CD4-positive, alpha-beta memory T cell (primary cell): ENCODE results near the gene TMEM135. TPM values are rescaled to one million over a fixed set of nuclear protein-coding genes. Genes with fewer than 3 reads are reported as not detected.

Source experiments
- CTCF ChIA-PET: fragments of 350-600 bp; sonication (Branson Sonifier 250); formaldehyde crosslinking; loops from one replicate; lab custom pipeline; 2021; ENCODE audit warnings: inconsistent platforms; ENCODE audit not compliant: partially characterized antibody; lab: Charles Lee
- POLR2A ChIA-PET: fragments of 350-600 bp; sonication (Branson Sonifier 250); formaldehyde crosslinking; loops from one replicate; lab custom pipeline; 2021; ENCODE audit not compliant: partially characterized antibody; lab: Charles Lee
- DNase-seq, 5 donors: peaks; one replicate each; pipeline versions ENCODE4 v3.0.0 to v3.0.0-alpha.2; 2020 to 2022; ENCODE audit warnings: mixed read lengths in 1 of 5
- H3K27ac ChIP-seq: one replicate; pipeline ENCODE4 v1.7.0; 2013; ENCODE audit warnings: low read depth, low read length
- H3K27me3 ChIP-seq: 2 replicates; pipeline ENCODE4 v1.7.0; 2013; ENCODE audit warnings: mild to moderate bottlenecking, low read length, moderate library complexity; ENCODE audit not compliant: insufficient read depth
- H3K36me3 ChIP-seq: 2 replicates; pipeline ENCODE4 v1.7.0; 2013; ENCODE audit warnings: mild to moderate bottlenecking, low read length, moderate library complexity; ENCODE audit not compliant: insufficient read depth
- H3K4me1 ChIP-seq: 2 replicates; pipeline ENCODE4 v1.7.0; 2013; ENCODE audit warnings: mild to moderate bottlenecking, low read length, moderate library complexity; ENCODE audit not compliant: insufficient read depth
- H3K4me3 ChIP-seq, 2 donors: one replicate each; pipeline ENCODE4 v1.7.0; 2013; ENCODE audit warnings: low read length in 2 of 2, mild to moderate bottlenecking in 1 of 2
- H3K9me3 ChIP-seq, 2 donors: one replicate each; pipeline ENCODE4 v1.7.0; 2013; ENCODE audit warnings: low read length in 2 of 2, control low read depth in 1 of 2; ENCODE audit not compliant: control insufficient read depth in 1 of 2
- H3K27ac Mint-ChIP-seq, 7 donors: one replicate each; pipeline ENCODE4 v1.8.0; 2020 to 2021; ENCODE audit warnings: mixed read lengths in 7 of 7, mild to moderate bottlenecking in 6 of 7, inconsistent platforms in 3 of 7, moderate library complexity in 3 of 7
- H3K27me3 Mint-ChIP-seq, 2 donors: one replicate each; pipeline ENCODE4 v1.8.0; 2020 to 2021; ENCODE audit warnings: mixed read lengths in 2 of 2
- H3K36me3 Mint-ChIP-seq, 2 donors: one replicate each; pipeline ENCODE4 v1.8.0; 2020 to 2021; ENCODE audit warnings: mixed read lengths in 2 of 2, inconsistent platforms in 1 of 2, mild to moderate bottlenecking in 1 of 2
- H3K4me1 Mint-ChIP-seq, 4 donors: one replicate each; pipeline ENCODE4 v1.8.0; 2020 to 2021; ENCODE audit warnings: mixed read lengths in 4 of 4, mild to moderate bottlenecking in 1 of 4
- H3K4me3 Mint-ChIP-seq, 8 donors: one replicate each; pipeline ENCODE4 v1.8.0; 2020 to 2021; ENCODE audit warnings: mixed read lengths in 8 of 8, mild to moderate bottlenecking in 7 of 8, moderate library complexity in 6 of 8, inconsistent platforms in 3 of 8
- H3K9me3 Mint-ChIP-seq, 8 donors: one replicate each; pipeline ENCODE4 v1.8.0; 2020 to 2021; ENCODE audit warnings: mixed read lengths in 8 of 8, mild to moderate bottlenecking in 5 of 8, inconsistent platforms in 3 of 8, moderate library complexity in 1 of 8
- intact Hi-C: fragments of 100-400 bp; cut with micrococcal nuclease; formaldehyde crosslinking; loops from one replicate; pipeline ENCODE4 v1.15.1; 2023
- polyA plus RNA-seq, 2 donors: library from polyadenylated mRNA; unstranded; fragments of 300-500 nt; fragmentation: Illumina TruSeq; gene quantifications; one replicate each; pipeline ENCODE4 v1.2.3, GENCODE V29; 2021
- total RNA-seq, 2 experiments: library from RNA; stranded (reverse); gene quantifications; one replicate each; pipeline ENCODE4 v1.2.3, GENCODE V29; 2021

Gene TMEM135
- total and polyA plus RNA-seq, 4 experiments from 2014 or later: 6.6 to 12.4 (median 10.2) TPM

DNA sequence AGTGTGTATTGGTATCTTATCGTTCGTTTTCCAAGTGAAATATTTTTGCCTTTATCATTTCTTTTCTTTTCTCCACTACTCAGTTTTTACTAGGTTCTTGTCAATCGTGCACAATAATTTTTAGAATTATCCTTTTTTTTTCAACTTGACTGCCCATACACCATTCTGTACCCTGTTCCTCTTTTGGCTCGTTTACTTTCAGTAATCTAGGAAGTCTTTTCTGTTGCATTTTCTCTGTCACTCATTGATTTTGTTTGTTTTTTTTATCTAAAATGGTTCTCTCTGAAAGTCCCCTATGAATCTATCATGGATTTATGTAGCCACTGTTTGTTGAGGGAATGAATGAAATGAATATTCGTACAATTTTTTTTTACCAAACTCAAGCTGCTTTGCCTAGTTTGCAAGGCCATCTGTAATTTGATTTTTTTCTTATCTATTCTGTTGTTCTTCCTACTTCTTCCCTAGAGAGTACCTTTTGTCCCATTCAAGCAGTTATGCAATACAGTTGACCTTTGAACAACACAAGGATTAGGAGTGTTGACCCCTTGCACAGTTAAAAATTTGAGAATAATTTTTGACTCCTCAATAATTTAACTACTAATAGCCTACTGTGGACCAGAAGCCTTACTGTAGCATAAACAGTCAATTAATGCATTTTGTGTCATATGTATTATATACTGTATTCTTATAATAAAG is 166.3 kb downstream of the TMEM135 start:
- Histone ChIP-seq H3K27me3 (no peaks in the 10 kb centered on the region), H3K36me3 (no peaks in the 10 kb centered on the region), H3K4me1 (no peaks in the 10 kb centered on the region), H3K9me3 (no peaks in the 10 kb centered on the region), H3K27ac (no peak overlapping the region), H3K4me3 (no peak overlapping the region)
- ChIA-PET POLR2A (no interaction called here), CTCF (no interaction called here)
- Mint-ChIP-seq H3K36me3 (peaks cover 2 to 37% of the 10 kb centered on the region in 2 donors), H3K4me1 (peaks cover 0 to 8% (median 2%) of the 10 kb centered on the region in 4 donors), H3K9me3 (peaks cover 0 to 12% (median 2%) of the 10 kb centered on the region in 8 donors), H3K27me3 (no peaks in the 10 kb centered on the region), H3K27ac (no peak overlapping the region), H3K4me3 (peak overlapping the region in 1 of 8 donors; percentile 61)
- no peak for DNase-seq
- intact Hi-C loops: no loop called here

DNA sequence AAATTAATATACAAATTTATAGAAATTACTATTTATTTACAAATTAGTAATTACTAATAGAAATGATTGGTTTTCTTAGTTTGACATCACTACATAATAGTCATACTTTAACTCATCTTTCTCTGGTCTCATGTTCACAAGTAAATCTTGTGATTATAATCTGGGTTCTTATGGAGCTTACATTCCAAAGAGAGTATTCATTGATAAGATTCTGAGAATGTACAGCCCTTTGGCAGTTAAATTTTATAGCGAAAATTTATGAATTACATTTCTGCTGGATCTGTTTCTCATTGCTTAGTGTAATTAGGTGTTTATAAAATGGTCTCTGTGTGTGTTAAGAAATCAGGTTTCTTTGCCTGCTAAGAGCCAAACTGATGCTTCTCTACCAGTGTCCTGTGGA is 175.2 kb downstream of the TMEM135 start:
- Histone ChIP-seq H3K4me3 (no peak overlapping the region), H3K4me1 (no peaks in the 10 kb centered on the region), H3K27ac (no peak overlapping the region), H3K27me3 (no peaks in the 10 kb centered on the region), H3K36me3 (no peaks in the 10 kb centered on the region), H3K9me3 (no peaks in the 10 kb centered on the region)
- H3K4me3 Mint-ChIP-seq: no peak overlapping the region
- peaks cover 0 to 9% (median 2%) of the 10 kb centered on the region in 8 donors for H3K9me3 Mint-ChIP-seq
- POLR2A ChIA-PET: no interaction called here
- CTCF ChIA-PET: no interaction called here
- DNase-seq: no peak
- peaks cover 8 to 17% (median 13%) of the 10 kb centered on the region in 4 donors for H3K4me1 Mint-ChIP-seq
- intact Hi-C loops: no loop called here
- H3K27ac Mint-ChIP-seq: peak overlapping the region in 1 of 7 donors; percentile 32
- H3K27me3 Mint-ChIP-seq: no peaks in the 10 kb centered on the region
- H3K36me3 Mint-ChIP-seq: peaks cover 0 to 13% of the 10 kb centered on the region in 2 donors

DNA sequence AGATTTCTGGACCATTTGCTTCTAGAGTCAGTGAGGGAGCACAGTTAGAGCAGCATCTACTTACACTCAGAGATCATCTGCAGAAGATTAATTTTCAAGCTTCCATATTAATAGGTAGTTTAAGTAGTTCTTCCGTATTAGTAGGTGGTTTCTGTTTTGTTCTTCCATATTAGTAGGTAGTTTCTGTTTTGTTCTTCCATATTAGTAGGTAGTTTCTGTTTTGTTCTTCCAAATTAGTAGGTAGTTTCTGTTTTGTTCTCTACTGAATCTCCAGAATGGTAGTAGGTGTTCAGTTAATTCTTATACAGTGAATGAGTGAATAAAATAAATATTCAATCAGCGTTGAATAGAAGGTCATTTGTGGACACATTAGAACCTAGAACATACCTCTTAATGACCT is 175.7 kb downstream of the TMEM135 start:
- no peaks in the 10 kb centered on the region for H3K27me3 Mint-ChIP-seq
- DNase-seq: no peak
- Histone ChIP-seq H3K9me3 (no peaks in the 10 kb centered on the region), H3K27ac (no peak overlapping the region), H3K27me3 (no peaks in the 10 kb centered on the region), H3K4me1 (no peaks in the 10 kb centered on the region), H3K36me3 (no peaks in the 10 kb centered on the region), H3K4me3 (no peak overlapping the region)
- peaks cover 0 to 5% (median under 1%) of the 10 kb centered on the region in 8 donors for H3K9me3 Mint-ChIP-seq
- ChIA-PET POLR2A (no interaction called here), CTCF (no interaction called here)
- H3K4me1 Mint-ChIP-seq: peaks cover 8 to 17% (median 13%) of the 10 kb centered on the region in 4 donors
- peak overlapping the region in 2 of 7 donors; percentile 37 to 77 for H3K27ac Mint-ChIP-seq
- intact Hi-C loops: no loop called here
- H3K4me3 Mint-ChIP-seq: peak overlapping the region in 1 of 8 donors; percentile 11
- peaks cover 0 to 8% of the 10 kb centered on the region in 2 donors for H3K36me3 Mint-ChIP-seq

DNA sequence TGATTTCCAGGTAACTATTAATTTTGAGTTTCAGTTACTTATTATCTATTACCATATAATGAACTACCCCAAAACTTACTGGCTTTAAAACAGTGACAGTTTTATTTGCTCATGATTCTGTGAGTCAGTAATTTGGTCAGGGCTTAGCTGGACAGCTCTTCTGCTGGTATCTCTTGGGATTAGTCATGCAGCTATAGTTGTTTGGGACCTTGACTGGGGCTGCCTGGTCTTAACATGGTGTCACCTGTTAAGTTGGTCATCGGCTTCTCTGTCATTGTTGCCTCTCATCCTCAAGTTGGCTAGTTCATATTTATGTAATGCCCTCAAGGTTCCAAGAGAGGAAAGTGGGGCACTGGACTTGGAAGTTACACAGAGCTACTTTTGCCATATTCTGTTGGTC is 177.5 kb downstream of the TMEM135 start:
- no peaks in the 10 kb centered on the region for H3K4me1 ChIP-seq
- H3K4me3 ChIP-seq: no peak overlapping the region
- H3K36me3 ChIP-seq: no peaks in the 10 kb centered on the region
- no peaks in the 10 kb centered on the region for H3K27me3 ChIP-seq
- DNase-seq: no peak
- H3K27me3 Mint-ChIP-seq: no peaks in the 10 kb centered on the region
- peaks cover 7 to 13% (median 10%) of the 10 kb centered on the region in 4 donors for H3K4me1 Mint-ChIP-seq
- no peak overlapping the region for H3K27ac Mint-ChIP-seq
- no peaks in the 10 kb centered on the region for H3K9me3 ChIP-seq
- POLR2A ChIA-PET: no interaction called here
- no peaks in the 10 kb centered on the region for H3K9me3 Mint-ChIP-seq
- intact Hi-C loops: no loop called here
- H3K4me3 Mint-ChIP-seq: no peak overlapping the region
- CTCF ChIA-PET: no interaction called here
- H3K36me3 Mint-ChIP-seq: peaks cover 0 to 5% of the 10 kb centered on the region in 2 donors
- no peak overlapping the region for H3K27ac ChIP-seq

DNA sequence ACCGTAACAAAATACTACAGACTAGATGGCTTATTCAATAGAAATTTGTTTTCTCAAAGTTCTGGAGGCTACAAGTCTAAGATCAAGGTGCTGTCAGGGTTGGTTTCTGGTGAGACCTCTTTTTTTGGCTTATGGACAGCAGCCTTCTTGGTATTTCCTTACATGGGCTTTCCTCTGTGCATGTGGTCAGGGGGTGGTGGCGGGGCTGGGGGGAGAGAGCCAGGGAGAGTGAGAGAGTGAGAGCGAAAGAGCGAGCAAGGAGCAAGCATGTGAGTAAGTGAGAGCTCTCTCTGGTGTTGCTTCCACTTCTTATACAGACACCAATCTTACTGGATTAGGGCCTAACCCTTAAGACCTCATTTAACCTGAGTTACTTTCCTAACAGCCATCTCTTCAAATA is 181.5 kb downstream of the TMEM135 start:
- Histone ChIP-seq H3K4me1 (no peaks in the 10 kb centered on the region), H3K36me3 (no peaks in the 10 kb centered on the region), H3K27ac (no peak overlapping the region), H3K27me3 (no peaks in the 10 kb centered on the region), H3K9me3 (no peaks in the 10 kb centered on the region), H3K4me3 (no peak overlapping the region)
- Mint-ChIP-seq H3K27me3 (no peaks in the 10 kb centered on the region), H3K4me3 (no peak overlapping the region), H3K9me3 (no peaks in the 10 kb centered on the region), H3K4me1 (no peaks in the 10 kb centered on the region), H3K27ac (no peak overlapping the region), H3K36me3 (peaks cover 3 to 11% of the 10 kb centered on the region in 2 donors)
- intact Hi-C loops: no loop called here
- ChIA-PET CTCF (no interaction called here), POLR2A (no interaction called here)
- DNase-seq: no peak

DNA sequence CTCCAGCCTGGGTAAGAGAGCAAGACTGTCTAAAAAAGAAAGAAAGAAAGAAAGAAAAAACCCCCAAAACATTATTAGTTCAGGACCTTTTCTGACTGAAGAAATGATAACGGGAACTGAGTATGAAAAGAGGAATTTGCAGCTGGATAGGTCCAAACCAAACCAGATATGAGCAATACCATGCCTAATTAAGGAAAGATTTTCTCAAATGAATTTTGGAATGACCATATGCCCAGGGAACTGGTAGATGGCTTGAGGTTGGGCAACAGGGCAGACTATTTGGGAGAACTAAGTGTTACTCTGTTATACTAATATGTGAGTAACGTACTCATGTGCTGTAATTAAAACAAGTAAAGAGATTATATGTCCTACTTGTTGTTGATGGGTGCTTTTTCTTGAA is 186.1 kb downstream of the TMEM135 start:
- Mint-ChIP-seq H3K36me3 (peaks cover 6 to 10% of the 10 kb centered on the region in 2 donors), H3K4me1 (peaks cover 0 to 2% (median 0%) of the 10 kb centered on the region in 4 donors)

DNA sequence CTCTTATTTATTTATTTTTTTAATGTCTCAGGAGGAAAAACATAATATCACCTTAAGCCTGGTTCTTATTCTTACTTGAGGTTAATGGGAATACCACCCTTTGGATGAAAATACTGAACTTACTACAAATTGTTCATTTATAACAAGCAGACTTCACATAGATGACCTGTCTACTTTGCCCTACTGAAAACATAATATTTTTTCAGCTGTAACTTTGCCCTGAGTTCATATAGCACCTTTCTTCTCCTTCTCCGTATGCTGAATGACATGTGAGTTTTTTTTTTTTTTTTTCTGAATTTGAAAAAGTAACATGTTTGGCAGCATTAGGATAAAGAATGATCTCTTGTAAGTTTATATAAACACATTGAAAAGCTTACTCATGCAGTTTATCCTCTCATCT is 186.8 kb downstream of the TMEM135 start:
- no peaks in the 10 kb centered on the region for H3K36me3 ChIP-seq
- Mint-ChIP-seq H3K36me3 (peaks cover 6 to 10% of the 10 kb centered on the region in 2 donors), H3K27me3 (no peaks in the 10 kb centered on the region), H3K27ac (no peak overlapping the region), H3K4me1 (peaks cover 0 to 2% (median 0%) of the 10 kb centered on the region in 4 donors), H3K9me3 (peaks cover 0 to 3% (median 0%) of the 10 kb centered on the region in 8 donors), H3K4me3 (no peak overlapping the region)
- H3K27me3 ChIP-seq: no peaks in the 10 kb centered on the region
- H3K4me3 ChIP-seq: no peak overlapping the region
- DNase-seq: no peak
- ChIA-PET POLR2A (no interaction called here), CTCF (no interaction called here)
- H3K4me1 ChIP-seq: no peaks in the 10 kb centered on the region
- no peaks in the 10 kb centered on the region for H3K9me3 ChIP-seq
- intact Hi-C loops: no loop called here
- no peak overlapping the region for H3K27ac ChIP-seq

More for the DNA sequence above, 186.1 kb downstream of the TMEM135 start:
- Mint-ChIP-seq H3K27ac (no peak overlapping the region), H3K27me3 (no peaks in the 10 kb centered on the region), H3K4me3 (no peak overlapping the region), H3K9me3 (peaks cover 0 to 3% (median 0%) of the 10 kb centered on the region in 8 donors)
- no peaks in the 10 kb centered on the region for H3K4me1 ChIP-seq
- DNase-seq: no peak
- CTCF ChIA-PET: no interaction called here
- H3K36me3 ChIP-seq: no peaks in the 10 kb centered on the region
- no peaks in the 10 kb centered on the region for H3K9me3 ChIP-seq
- no peak overlapping the region for H3K27ac ChIP-seq
- no peak overlapping the region for H3K4me3 ChIP-seq
- POLR2A ChIA-PET: no interaction called here
- H3K27me3 ChIP-seq: no peaks in the 10 kb centered on the region
- intact Hi-C loops: no loop called here
